Measurements from ENCODE around the gene FCN2.

FCN2 gene

DNA sequence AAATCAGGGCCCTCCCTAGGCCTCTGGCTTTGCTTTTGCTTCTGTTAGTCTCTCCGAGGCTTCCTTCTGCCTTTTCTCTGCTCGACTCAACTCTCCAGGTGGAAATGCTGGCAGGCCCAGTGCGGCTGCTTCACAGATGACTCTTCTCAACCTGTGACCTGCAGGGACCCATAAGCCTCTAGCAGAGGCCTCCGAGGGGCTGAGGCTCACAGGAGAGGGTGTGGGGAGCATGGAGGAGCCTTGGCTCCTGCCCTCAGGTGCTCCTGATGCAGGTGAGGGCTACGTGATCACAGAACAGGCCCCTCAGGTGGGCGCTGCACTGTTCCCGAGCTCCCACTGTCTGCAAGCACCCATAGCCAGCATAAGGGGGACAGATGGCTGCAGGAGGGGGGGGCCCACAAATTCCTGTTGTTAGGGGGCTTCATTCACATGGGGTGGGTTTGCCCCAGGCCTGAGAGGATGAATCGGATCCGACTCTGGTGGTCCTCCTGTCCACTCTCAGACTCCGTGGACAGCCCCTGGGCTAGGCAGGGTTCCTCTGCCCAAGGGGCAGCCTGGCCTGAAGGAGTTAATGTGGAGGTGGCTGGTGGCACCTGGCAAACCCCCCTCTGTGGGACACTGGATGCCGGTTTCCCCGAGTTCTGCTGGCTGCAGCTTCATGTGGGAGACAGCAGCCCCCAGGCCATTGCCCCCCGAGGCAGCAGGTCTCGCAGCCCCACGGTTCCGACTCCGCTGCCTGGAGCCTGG lies 10.9 kb upstream of the FCN2 start:
- no peak for DNase-seq (ENCODE audit: low spot score)

DNA sequence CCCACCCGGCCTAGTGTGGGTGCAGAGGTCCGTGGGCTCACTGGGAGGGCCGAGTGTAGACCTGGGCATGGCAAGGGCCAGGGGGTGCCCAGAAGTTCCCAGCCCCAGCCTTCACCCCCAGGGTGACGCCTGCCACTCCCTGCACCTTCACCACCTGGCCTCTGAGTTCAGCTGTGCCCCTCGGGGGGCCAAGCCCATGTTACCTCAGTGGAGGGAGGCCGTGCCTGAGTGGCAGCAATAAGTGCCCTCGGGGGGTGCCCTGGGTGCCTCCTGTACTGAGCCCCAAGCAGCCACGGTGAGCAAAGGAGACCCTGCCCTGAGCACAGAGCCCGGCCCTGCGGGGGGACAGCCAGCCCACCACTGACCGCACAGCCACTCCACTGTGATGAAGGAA lies 10.3 kb upstream of the FCN2 start:
- DNase-seq (ENCODE audit: low spot score): no peak

DNA sequence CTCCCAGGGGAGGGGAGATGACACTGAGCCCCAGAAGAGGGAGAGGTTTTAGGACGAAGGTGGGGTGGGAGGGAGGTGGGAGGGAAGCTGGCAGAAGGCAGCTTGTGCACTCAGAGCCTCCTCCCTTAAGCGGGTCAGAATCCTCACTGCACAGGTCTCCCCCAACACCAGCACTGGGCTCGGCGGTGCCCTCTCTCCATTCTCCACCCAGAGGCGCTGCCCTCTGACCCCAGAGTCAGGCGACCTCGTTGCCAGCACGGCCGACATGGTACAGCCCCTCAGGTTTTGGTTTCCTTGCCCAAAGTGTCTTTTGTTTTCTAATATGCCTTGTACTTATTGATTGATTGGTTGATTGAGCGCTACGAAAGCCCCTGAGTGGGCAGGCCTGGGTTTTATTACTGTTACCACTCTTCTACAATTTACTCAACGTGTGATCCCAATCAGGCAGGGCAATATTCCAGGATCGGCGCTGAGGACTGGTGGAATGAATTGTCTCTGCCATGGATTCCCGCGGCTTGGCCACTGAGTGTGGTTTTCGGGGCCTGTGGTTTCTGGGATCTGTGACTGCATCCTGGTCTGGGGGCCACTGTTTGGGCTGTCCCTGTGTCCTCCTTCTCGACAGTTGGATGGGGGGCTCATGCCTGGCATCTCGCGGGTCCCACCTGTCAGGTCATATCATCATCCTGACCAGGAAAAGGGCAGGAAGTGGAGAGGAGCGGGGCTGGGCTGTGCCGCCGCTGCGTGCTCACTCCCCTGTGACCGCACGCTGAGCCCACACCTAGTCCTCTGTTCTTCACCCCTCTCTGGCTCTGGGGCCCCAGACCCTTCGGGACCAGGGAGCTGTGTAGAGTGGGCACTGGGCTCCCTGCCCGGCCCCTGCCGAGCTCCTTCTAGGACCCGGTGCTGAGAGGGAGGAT lies 9.6 kb upstream of the FCN2 start:
- peak; percentile 53 for DNase-seq (ENCODE audit: low spot score)

DNA sequence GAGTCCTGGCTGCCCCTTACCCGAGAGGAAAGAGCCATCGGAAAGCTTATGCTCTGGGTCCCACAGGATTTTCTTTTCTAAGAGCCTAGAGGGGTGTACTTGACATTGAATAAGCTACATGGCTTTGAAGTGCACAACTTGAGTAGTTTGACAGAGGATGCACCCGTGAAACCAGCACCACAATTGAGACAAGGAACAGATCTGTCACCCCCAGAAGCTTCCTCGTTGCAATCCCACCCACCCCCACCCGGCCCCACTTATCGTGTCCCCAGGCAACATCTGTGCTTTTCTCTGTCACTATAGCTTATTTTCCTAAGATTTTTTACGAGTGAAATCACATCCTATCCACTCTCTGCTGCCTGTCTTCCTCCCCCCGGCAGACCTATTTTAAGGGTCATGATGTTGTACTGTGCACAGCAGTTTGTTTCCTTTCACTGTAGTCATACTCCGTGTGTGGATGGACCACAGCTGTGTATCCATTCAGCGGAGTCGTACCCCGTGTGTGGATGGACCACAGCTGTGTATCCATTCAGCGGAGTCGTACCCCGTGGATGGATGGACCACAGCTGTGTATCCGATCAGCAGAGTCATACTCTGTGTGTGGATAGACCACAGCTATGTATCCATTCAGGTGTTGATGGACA lies 8.8 kb upstream of the FCN2 start:
- no peak for DNase-seq (ENCODE audit: low spot score)

DNA sequence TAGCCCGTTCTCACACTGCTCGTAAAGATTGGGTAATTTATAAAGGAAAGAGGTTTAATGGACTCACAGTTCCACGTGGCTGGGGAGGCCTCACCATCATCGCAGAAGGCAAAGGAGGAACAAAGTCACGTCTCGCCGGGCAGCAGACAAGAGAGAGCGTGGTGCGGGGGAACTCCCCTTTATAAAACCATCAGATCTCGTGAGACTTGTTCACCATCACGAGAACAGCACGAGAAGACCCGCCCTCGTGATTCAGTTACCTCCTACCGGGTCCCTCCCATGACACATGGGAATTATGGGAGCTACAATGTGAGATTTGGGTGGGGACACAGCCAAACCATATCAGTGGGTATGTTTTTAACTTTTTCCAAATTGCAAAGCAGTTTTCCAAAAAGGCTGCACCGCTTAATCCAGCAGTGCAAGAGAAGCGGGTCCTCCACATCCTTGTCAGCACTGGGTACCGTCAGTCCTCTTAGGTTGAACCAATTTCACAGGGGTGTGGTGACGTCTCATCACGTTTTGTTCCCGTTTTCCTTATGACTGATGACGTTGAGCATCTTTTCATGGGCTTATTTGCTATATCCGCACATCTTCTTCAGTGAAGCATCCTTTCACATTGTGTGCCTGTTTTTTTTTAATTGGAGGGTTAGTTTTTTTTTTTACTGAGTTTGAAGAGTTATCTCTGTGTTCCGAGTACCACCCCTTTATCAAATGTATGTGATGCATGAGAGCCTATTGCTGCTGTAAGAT lies 8.0 kb upstream of the FCN2 start:
- DNase-seq (ENCODE audit: low spot score): no peak

DNA sequence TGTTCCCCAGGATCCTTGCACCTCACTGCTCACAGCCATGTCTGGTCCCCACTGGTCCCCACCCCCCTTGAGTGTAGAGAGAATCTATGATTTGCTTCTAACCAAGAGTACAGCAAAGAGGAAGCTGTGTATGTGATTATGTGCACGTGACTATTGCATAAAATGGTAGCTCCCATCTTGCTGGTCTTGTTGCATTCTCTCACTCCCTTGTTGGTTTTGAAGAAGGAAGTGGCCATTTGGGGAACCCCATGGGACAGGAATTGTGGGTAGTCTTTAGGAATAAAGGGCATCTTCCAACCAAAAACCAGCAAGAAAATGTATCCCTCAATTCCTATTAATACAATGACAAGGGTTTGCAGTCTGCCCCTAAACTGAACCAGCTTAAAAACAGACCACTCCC lies 5.2 kb upstream of the FCN2 start:
- no peak for DNase-seq (ENCODE audit: low spot score)

DNA sequence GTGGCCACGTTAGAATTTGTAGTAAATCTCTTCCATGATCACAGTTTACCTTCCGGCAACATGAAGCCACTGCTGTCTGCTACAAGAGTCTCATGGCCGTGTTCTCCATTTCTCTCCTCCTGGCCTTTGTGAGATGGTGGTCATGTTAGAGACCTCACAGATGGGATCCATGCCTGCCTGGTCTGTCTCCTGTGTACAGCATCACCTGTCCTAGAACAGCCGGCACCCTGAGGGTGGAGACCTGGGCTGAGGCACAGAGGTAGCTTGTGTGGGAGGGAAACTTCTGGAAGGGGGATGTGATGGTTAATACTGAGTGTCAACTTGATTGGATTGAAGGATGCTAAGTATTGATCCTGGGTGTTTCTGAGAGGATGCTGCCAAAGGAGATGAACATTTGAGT lies 3.1 kb upstream of the FCN2 start:
- DNase-seq (ENCODE audit: low spot score): no peak

DNA sequence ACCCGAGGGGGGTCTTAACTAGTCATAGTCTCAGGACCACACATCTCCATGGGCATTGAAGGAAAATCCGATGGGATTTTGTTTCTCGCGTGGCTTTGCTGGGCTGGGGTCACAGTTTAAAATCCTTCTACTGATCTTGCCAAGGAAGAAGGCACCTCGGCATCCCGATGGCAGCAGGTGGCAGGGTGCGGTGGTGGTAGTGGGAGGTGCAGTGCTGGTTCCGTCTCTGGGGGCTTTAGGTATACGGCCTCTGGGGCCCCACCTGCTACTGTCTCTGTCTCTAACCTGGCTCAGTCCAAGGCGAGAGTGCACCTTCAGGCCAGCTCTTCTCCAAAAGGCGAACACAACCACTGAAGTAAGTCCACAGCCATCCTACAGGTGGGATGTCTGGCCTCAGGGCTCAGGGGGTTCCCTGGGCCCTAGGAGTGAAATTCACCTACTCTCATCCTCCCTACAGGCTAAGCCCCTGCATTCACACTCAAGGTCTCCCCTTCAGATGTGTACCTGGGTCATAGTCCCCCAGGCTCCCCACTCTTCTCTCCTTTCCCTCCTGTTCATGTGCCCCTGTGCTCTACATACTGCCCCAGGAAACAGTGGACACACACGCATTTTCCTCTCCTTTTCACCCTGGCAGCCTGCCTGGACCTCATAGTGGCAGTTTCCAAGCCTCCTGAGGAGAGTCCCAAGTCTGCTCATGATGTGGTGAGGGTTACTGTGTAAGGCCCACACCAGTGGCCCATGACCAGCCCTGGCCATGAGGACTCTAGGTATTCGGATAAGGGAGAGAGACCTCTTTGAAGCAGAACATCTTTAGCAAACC lies 736 bp upstream of the FCN2 start:
- peak; percentile 5 for DNase-seq (ENCODE audit: low spot score)

DNA sequence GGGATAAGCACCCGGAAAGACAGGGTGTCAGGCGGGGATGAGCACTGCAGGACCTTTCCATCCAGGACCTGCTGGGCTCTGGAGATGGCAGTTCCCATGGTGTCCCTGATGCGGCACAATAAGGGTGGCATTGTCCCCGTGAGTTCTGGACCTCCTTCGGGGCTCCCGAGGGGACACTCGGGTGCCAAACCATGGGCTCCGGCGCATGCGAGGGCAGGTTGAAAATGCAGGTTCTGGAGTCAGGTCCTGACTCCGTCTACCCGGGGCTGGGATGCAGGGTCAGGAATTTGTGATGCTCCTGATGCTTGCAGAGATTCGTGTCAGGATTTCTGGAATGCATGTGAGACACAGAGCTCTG lies 682 bp downstream of the FCN2 start:
- DNase-seq (ENCODE audit: low spot score): peak; percentile 6

DNA sequence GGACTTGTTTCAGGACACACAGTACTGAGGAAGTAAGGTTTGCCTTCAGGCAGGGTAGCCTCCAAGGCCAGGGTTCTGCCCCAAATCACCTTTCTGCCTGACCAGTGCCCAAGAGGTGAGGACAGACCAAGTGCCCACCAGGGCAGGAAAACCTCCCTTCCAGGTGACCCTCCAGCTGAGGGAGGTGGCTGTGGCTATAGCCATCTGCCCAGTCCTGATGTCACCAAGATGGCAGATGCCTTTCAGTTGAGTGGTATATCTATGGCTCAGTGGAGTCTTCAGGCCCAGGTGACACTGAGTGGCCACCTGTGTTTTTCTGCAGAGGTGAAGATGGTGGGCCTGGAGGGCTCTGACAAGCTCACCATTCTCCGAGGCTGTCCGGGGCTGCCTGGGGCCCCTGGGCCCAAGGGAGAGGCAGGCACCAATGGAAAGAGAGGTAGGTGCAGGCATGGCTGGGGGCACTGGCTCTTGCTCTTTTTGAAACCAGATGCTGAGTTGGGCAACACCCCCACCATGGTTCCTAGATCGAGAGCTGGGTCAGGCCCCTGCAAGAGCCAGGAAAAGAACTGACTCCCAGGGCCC lies 1.7 kb downstream of the FCN2 start:
- DNase-seq (ENCODE audit: low spot score): no peak

DNA sequence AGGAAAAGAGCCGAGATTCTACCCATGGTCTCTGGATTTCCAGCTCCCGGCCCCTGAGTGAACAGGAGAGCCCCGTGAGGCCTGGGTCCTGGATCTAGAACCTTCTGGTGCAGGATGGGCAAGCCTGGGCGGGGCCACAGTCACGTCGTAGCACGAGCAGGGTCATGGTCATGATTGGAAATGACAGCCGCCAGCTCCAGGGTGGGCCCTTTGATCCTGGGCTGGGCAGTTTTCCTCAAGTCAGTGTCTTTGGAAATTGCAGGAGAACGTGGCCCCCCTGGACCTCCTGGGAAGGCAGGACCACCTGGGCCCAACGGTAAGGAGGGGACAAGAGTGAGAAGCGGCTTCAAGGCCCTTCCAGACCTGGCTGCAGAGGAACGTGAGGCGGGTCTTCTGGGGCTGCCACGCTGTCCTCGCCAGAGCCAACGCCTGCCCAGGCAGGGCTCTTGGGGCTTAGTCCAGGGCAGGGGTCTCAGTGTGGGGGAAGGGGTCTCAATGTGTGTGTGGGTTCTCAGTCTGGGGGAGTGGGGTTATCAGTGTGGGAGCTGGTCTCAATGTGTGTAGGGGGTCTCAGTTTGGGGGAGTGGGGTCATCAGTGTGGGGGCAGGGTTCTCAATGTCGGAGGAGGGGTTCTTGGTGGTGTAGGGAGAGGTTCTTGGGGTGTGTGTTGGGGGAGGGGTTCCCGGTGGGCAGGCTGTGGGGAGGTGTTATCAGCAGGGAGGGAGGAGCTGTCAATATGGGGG lies 2.6 kb downstream of the FCN2 start:
- DNase-seq (ENCODE audit: low spot score): no peak

DNA sequence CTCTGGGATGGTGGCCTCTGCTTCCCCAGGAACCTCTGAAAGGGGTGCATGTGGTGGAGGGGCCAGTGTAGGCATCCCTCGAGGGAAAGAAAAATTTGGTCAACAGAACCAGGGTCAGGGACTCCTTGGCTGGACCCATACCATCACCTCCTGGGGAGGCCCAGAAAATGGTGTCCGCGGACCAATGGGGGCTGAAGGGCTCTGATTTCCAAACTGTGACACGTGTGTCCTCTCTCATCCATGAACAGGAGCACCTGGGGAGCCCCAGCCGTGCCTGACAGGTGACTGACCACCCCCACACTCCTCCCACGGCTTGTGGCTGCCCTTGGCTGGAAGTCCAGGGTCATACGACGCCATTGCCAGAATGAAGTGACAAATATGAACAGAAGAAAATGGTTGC lies 3.9 kb downstream of the FCN2 start:
- DNase-seq (ENCODE audit: low spot score): no peak

DNA sequence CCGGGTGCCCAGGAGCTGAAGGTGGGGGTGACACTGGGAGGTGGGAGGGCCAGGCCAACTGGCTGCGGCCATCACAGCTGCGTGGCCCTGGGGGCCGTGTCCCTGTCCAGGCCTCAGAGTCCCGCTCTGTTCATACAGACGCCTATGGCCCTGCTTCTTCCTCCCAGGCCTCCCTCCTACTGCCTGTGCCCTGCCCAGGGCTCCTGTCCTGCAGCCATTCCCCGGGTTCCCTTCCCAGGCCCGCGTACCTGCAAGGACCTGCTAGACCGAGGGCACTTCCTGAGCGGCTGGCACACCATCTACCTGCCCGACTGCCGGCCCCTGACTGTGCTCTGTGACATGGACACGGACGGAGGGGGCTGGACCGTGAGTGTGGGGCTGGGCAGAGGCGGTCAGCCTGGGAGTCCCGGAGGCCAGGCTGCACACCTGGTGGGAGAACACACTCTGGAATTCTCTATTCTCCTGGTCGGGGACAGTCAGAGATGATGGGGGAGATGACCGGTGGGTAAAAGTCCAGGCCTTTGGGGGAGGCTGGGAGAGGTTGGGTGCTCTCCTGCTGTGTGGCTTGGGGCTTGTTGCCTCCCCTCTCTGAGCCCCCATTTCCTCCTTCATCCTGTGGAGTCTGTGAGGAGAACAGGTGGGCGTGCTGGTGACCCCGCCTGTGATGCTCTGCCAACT lies 4.5 kb downstream of the FCN2 start:
- DNase-seq (ENCODE audit: low spot score): no peak

DNA sequence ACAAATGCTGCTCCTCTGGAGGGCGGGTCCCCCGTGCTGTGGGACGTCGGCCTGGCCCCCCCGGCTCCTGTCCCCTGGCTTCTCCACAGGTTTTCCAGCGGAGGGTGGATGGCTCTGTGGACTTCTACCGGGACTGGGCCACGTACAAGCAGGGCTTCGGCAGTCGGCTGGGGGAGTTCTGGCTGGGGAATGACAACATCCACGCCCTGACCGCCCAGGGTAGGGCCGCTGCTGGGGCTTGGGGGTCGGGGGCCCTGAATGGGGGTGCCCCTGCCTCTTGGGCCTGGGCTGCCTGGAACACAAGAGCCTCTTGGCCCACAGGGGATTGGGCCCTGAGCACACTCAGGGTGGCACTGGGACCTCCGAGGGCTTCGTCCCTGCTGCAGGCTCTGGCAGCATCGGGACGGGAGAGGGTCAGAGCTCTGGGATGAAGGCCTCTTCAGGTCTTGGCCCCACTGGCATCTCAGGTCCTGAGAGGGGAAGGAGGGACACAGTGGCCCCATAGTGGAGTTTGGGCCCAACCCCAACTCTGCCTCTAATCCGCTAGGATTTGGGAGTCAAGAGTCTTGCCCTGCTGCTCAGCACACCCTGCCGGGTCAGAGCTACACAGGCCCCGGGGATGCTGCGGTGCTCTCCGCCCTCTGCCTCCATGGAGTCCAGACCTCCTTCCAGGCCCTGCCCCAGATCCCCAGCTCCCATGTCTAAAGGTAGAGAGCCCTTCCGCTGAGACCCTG lies 5.2 kb downstream of the FCN2 start:
- no peak for DNase-seq (ENCODE audit: low spot score)

DNA sequence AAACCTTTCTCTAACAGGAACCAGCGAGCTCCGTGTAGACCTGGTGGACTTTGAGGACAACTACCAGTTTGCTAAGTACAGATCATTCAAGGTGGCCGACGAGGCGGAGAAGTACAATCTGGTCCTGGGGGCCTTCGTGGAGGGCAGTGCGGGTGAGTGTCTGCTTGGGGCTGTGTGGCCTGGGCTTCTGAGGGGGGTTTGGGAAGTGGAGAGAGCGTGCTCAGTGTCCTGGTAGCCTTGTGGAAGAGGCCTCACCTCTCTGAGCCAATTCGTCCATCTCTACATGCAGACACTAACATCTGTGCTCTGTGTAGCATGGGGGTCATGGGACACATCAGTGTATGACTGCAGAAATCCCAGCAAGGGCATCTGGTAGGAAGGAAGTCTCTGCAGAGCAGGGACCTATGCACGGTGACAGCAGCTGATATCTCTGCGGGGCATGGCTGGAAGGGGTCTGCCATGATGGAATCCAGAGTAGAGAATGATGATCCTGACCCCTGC lies 5.9 kb downstream of the FCN2 start:
- no peak for DNase-seq (ENCODE audit: low spot score)

DNA sequence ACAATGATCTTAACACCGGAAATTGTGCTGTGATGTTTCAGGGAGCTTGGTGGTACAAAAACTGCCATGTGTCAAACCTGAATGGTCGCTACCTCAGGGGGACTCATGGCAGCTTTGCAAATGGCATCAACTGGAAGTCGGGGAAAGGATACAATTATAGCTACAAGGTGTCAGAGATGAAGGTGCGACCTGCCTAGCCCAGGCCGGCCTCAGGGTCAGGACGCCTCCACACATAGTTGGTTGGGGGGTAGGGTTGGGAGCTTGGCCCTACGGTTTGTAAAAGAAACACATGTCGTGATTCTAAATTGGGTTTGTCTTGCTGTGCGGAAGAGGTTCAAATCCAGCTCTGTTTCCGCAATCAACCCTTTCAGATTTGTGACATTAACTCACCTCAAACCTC lies 6.6 kb downstream of the FCN2 start:
- no peak for DNase-seq (ENCODE audit: low spot score)

DNA sequence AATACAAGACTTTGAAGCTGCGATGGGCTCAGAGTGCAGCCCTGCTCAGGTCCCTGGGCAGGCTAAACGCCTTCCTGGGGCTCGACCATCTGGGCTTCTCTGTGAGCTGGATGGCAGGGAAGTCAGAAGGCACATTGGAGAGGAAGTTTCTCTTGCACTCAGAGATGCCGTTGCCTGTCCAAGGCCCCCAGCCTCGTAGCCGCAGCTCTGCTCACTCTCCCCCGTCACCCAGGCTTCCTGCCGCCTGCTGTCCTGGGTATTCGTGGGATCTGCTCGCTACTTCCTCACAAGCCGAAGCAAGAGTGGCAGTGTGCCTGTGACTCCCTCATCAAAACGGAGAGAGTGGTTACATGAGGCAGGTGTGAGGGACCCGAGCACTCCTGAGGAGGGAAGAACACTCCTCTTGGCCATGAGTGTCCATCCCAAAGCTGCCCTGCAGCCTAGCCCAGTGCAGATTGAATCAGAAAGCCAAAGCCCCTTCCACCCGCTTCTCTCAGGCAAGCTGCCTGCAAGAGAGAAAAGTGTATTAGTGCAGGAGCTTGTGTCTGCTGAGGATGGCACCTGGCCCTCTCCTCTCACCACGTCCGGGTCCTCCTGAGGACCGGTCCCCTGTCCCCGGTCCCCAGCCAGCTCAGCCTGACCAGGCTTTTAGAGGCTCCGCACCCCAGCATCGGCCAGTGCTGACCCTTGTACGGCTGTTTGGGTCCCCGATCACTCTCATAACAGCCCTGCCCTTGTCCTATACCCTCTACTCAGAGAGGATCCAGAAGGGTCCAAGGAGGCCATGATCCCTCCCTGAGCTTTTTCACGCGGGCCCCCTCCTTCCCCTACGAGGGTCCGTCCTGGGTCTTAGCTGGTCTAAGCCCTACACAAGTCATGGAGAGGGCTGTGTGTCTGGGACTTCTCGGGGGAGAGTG lies 7.3 kb downstream of the FCN2 start:
- DNase-seq (ENCODE audit: low spot score): no peak
